ENCODE data around the gene ARL2. TPM values are rescaled to one million over a fixed set of nuclear protein-coding genes. Genes with fewer than 3 reads are reported as not detected.
"Not testable (repeated sequence)": the region's sequence is repeated elsewhere in the genome, so short reads cannot be mapped to it uniquely, and the experiment has no call there.

The ARL2 gene
- total RNA-seq, 8 experiments from 2014 or later: 103 to 151 (median 108) TPM

GRCh38 chr11:65016705-65017104, 2.7 kb downstream of the ARL2 start:
- Histone ChIP-seq H3K27ac (no peak overlapping the region), H3K4me1 (replicated peaks in 1 of 2) (peaks cover 5 to 7% of the 10 kb centered on the region in 2 donors), H3K4me3 (no peak overlapping the region)
- ATAC-seq (replicated peaks in 6 of 8): no peak
- in situ Hi-C loops (cut with MboI; ENCODE audit: low pct_unique_long_range_greater_than_20kb in 2 of 9, low sequenced_read_pairs in 9 of 9, unreplicated experiment in 9 of 9): no loop called here
- 51 to 100% (median 92%) methylated on average over 1 to 3 of the region's 4 CpGs; no CpG with 5 or more reads in 4 of the 10 experiments for WGBS, 10 experiments

GRCh38 chr11:65017937-65018336, 4.0 kb downstream of the ARL2 start:
- H3K4me1 ChIP-seq (replicated peaks in 1 of 2): peaks cover 5 to 7% of the 10 kb centered on the region in 2 donors
- H3K4me3 ChIP-seq: no peak overlapping the region
- no peak for ATAC-seq (replicated peaks in 6 of 8)
- no peak overlapping the region for H3K27ac ChIP-seq
- 82 to 100% (median 90%) methylated on average over 2 to 5 of the region's 6 CpGs; no CpG with 5 or more reads in 2 of the 10 experiments for WGBS, 10 experiments
- in situ Hi-C loops (cut with MboI; ENCODE audit: low pct_unique_long_range_greater_than_20kb in 2 of 9, low sequenced_read_pairs in 9 of 9, unreplicated experiment in 9 of 9): no loop called here

GRCh38 chr11:65019824-65020223, 5.9 kb downstream of the ARL2 start:
- in situ Hi-C loops (cut with MboI; ENCODE audit: low pct_unique_long_range_greater_than_20kb in 2 of 9, low sequenced_read_pairs in 9 of 9, unreplicated experiment in 9 of 9): no loop called here
- H3K4me1 ChIP-seq (replicated peaks in 1 of 2): peaks cover 5% of the 10 kb centered on the region in 2 donors
- 80 to 100% (median 95%) methylated on average over 1 to 4 of the region's 7 CpGs; no CpG with 5 or more reads in 7 of the 10 experiments for WGBS, 10 experiments

GRCh38 chr11:65021003-65021402, 7.0 kb downstream of the ARL2 start:
- ATAC-seq (replicated peaks in 6 of 8): no peak
- 60 to 100% (median 89%) methylated on average over 1 to 3 of the region's 3 CpGs; no CpG with 5 or more reads in 2 of the 10 experiments for WGBS, 10 experiments
- H3K4me1 ChIP-seq (replicated peaks in 1 of 2): no peaks in the 10 kb centered on the region
- in situ Hi-C loops (cut with MboI; ENCODE audit: low pct_unique_long_range_greater_than_20kb in 2 of 9, low sequenced_read_pairs in 9 of 9, unreplicated experiment in 9 of 9): no loop called here
- H3K27ac ChIP-seq: no peak overlapping the region
- H3K4me3 ChIP-seq: no peak overlapping the region

More at GRCh38 chr11:65019824-65020223, 5.9 kb downstream of the ARL2 start:
- Histone ChIP-seq H3K27ac (no peak overlapping the region), H3K4me3 (no peak overlapping the region)
- peak in 2 of 8 experiments; percentile 14 for ATAC-seq (replicated peaks in 6 of 8)

- in situ Hi-C loops (cut with MboI; ENCODE audit: low pct_unique_long_range_greater_than_20kb in 2 of 9, low sequenced_read_pairs in 9 of 9, unreplicated experiment in 9 of 9): no loop called here
Measured at GRCh38 chr11:65021509-65021908, 7.5 kb downstream of the ARL2 start.

GRCh38 chr11:65023502-65023901, 9.5 kb downstream of the ARL2 start:
- H3K4me3 ChIP-seq; in situ Hi-C loops (cut with MboI; ENCODE audit: low pct_unique_long_range_greater_than_20kb in 2 of 9, low sequenced_read_pairs in 9 of 9, unreplicated experiment in 9 of 9): not testable (repeated sequence)
- 63 to 100% (median 92%) methylated on average over 1 to 2 of the region's 8 CpGs; no CpG with 5 or more reads in 3 of the 10 experiments for WGBS, 10 experiments

More at GRCh38 chr11:65021509-65021908, 7.5 kb downstream of the ARL2 start:
- Histone ChIP-seq H3K27ac (no peak overlapping the region), H3K4me3 (no peak overlapping the region), H3K4me1 (replicated peaks in 1 of 2) (no peaks in the 10 kb centered on the region)
- ATAC-seq (replicated peaks in 6 of 8): no peak
- WGBS, 10 experiments: 90 to 100% methylated on average over 2 to 3 of the region's 11 CpGs; no CpG with 5 or more reads in 8 of the 10 experiments

GRCh38 chr11:65026810-65027209, 12.8 kb downstream of the ARL2 start:
- in situ Hi-C loops (cut with MboI; ENCODE audit: low pct_unique_long_range_greater_than_20kb in 2 of 9, low sequenced_read_pairs in 9 of 9, unreplicated experiment in 9 of 9): no loop called here
- H3K4me3 ChIP-seq: peak overlapping the region; percentile 62 to 91 (median 67)
- H3K4me1 ChIP-seq (replicated peaks in 1 of 2): peaks cover 3 to 5% of the 10 kb centered on the region in 2 donors
- WGBS, 10 experiments: 7 to 93% (median 56%) methylated on average over 2 to 6 of the region's 10 CpGs; no CpG with 5 or more reads in 2 of the 10 experiments
- ATAC-seq (replicated peaks in 6 of 8): peak in 2 of 8 experiments; percentile 8 to 10
- H3K27ac ChIP-seq: no peak overlapping the region

More at GRCh38 chr11:65023502-65023901, 9.5 kb downstream of the ARL2 start:
- not testable (repeated sequence) for H3K27ac ChIP-seq; ATAC-seq (replicated peaks in 6 of 8); H3K4me1 ChIP-seq (replicated peaks in 1 of 2)

- H3K4me3 ChIP-seq: peak within 1 kb of the TSS; percentile 62 to 91 (median 67)
- peak; percentile 95 to 98 (median 97) for ATAC-seq (replicated peaks in 6 of 8)
- peak within 1 kb of the TSS; percentile 86 to 89 for H3K27ac ChIP-seq
- WGBS, 10 experiments: 0 to 4% (median 1%) methylated on average over 2 to 38 of the region's 51 CpGs
- in situ Hi-C loops (cut with MboI; ENCODE audit: low pct_unique_long_range_greater_than_20kb in 2 of 9, low sequenced_read_pairs in 9 of 9, unreplicated experiment in 9 of 9): no loop called here
- peaks cover 3 to 5% of the 10 kb centered on the region in 2 donors for H3K4me1 ChIP-seq (replicated peaks in 1 of 2)
Measured at GRCh38 chr11:65027213-65028067, 13.5 kb downstream of the ARL2 start, which contains the start of gene SNX15. Gene SNX15, plus strand, starts transcription at chr11:65027439. Its CDS starts 99 bp downstream, at chr11:65027538.

GRCh38 chr11:65032216-65032615, 18.3 kb downstream of the ARL2 start:
- no peak overlapping the region for H3K4me3 ChIP-seq
- H3K4me1 ChIP-seq (replicated peaks in 1 of 2): peaks cover 0 to 2% of the 10 kb centered on the region in 2 donors
- no peak overlapping the region for H3K27ac ChIP-seq
- WGBS, 10 experiments: 20 to 100% (median 46%) methylated on average over 1 to 4 of the region's 13 CpGs; no CpG with 5 or more reads in 6 of the 10 experiments
- no peak for ATAC-seq (replicated peaks in 6 of 8)
- in situ Hi-C loops (cut with MboI; ENCODE audit: low pct_unique_long_range_greater_than_20kb in 2 of 9, low sequenced_read_pairs in 9 of 9, unreplicated experiment in 9 of 9): no loop called here

- H3K4me1 ChIP-seq (replicated peaks in 1 of 2): no peaks in the 10 kb centered on the region
- no peak overlapping the region for H3K27ac ChIP-seq
- in situ Hi-C loops (cut with MboI; ENCODE audit: low pct_unique_long_range_greater_than_20kb in 2 of 9, low sequenced_read_pairs in 9 of 9, unreplicated experiment in 9 of 9): no loop called here
- 78 to 100% (median 92%) methylated on average over 1 to 2 of the region's 2 CpGs; no CpG with 5 or more reads in 5 of the 10 experiments for WGBS, 10 experiments
- no peak for ATAC-seq (replicated peaks in 6 of 8)
- H3K4me3 ChIP-seq: no peak overlapping the region
Measured at GRCh38 chr11:65034423-65034822, 20.5 kb downstream of the ARL2 start.

- 0 to 100% (median 45%) methylated on average over 1 to 7 of the region's 11 CpGs; no CpG with 5 or more reads in 4 of the 10 experiments for WGBS, 10 experiments
- Histone ChIP-seq H3K27ac (no peak overlapping the region), H3K4me1 (replicated peaks in 1 of 2) (no peaks in the 10 kb centered on the region), H3K4me3 (no peak overlapping the region)
- in situ Hi-C loops (cut with MboI; ENCODE audit: low pct_unique_long_range_greater_than_20kb in 2 of 9, low sequenced_read_pairs in 9 of 9, unreplicated experiment in 9 of 9): no loop called here
- ATAC-seq (replicated peaks in 6 of 8): no peak
Measured at GRCh38 chr11:65035579-65035978, 21.6 kb downstream of the ARL2 start.

GRCh38 chr11:65036931-65037330, 23.0 kb downstream of the ARL2 start:
- peaks cover under 1% of the 10 kb centered on the region in 2 donors for H3K4me1 ChIP-seq (replicated peaks in 1 of 2)
- no peak for ATAC-seq (replicated peaks in 6 of 8)
- WGBS, 10 experiments: 80 to 100% (median 95%) methylated on average over 1 to 6 of the region's 6 CpGs; no CpG with 5 or more reads in 5 of the 10 experiments
- in situ Hi-C loops (cut with MboI; ENCODE audit: low pct_unique_long_range_greater_than_20kb in 2 of 9, low sequenced_read_pairs in 9 of 9, unreplicated experiment in 9 of 9): no loop called here
- no peak overlapping the region for H3K4me3 ChIP-seq
- H3K27ac ChIP-seq: no peak overlapping the region

- H3K27ac ChIP-seq: peak overlapping the region; percentile 82 to 87
- in situ Hi-C loops (cut with MboI; ENCODE audit: low pct_unique_long_range_greater_than_20kb in 2 of 9, low sequenced_read_pairs in 9 of 9, unreplicated experiment in 9 of 9): no loop called here
- 18 to 92% (median 47%) methylated on average over 2 to 5 of the region's 7 CpGs; no CpG with 5 or more reads in 2 of the 10 experiments for WGBS, 10 experiments
Measured at GRCh38 chr11:65040520-65040846, 26.5 kb downstream of the ARL2 start.

More at GRCh38 chr11:65040520-65040846, 26.5 kb downstream of the ARL2 start:
- no peak for ATAC-seq (replicated peaks in 6 of 8)
- Histone ChIP-seq H3K4me3 (peak overlapping the region; percentile 60 to 82 (median 80)), H3K4me1 (replicated peaks in 1 of 2) (peaks cover 7 to 8% of the 10 kb centered on the region in 2 donors)

Measured in motor neuron (in vitro differentiated cells).